Stimulated activated CD4-positive, alpha-beta T cell treated with anti-CD3 and anti-CD28 coated beads, TNF-alpha, amount 100 ng/mL, for 48 hours (primary cell): ENCODE data around the gene CAB39.

Source experiments
- DNase-seq, 3 donors: peaks; one replicate each; pipeline ENCODE4 v3.0.0-alpha.2; 2020; ENCODE audit warnings: low read depth in 3 of 3

Gene CAB39

GRCh38 chr2:230712443-230713330 is at the start of gene CAB39:
TSS of gene CAB39 (plus strand) at chr2:230712842. CDS start at chr2:230760002, 47,160 bp downstream.
- DNase-seq, result peak; percentile 73 to 83 (median 77)

GRCh38 chr2:230664128-230664527 is 48.5 kb upstream of the CAB39 start:
- peak in 1 of 3 donors; percentile 33 for DNase-seq

GRCh38 chr2:230664844-230665243 is 47.8 kb upstream of the CAB39 start:
- no peak for DNase-seq

GRCh38 chr2:230665263-230665691 is 47.4 kb upstream of the CAB39 start:
- peak in 1 of 3 donors; percentile 20 for DNase-seq

GRCh38 chr2:230666446-230666845 is 46.2 kb upstream of the CAB39 start:
- DNase-seq, result no peak

- no peak for DNase-seq
Observed at GRCh38 chr2:230666885-230667712, 45.5 kb upstream of the CAB39 start.

GRCh38 chr2:230668184-230668938 is 44.3 kb upstream of the CAB39 start:
- DNase-seq, result peak in 1 of 3 donors; percentile 31

GRCh38 chr2:230668939-230669303 is 43.7 kb upstream of the CAB39 start:
- no peak for DNase-seq

- DNase-seq, result no peak
Observed at GRCh38 chr2:230669386-230669950, 43.2 kb upstream of the CAB39 start.

- no peak for DNase-seq
Observed at GRCh38 chr2:230671117-230671516, 41.5 kb upstream of the CAB39 start.

- DNase-seq, result no peak
Observed at GRCh38 chr2:230672836-230673235, 39.8 kb upstream of the CAB39 start.

GRCh38 chr2:230674401-230674800 is 38.2 kb upstream of the CAB39 start:
- DNase-seq, result no peak

- no peak for DNase-seq
Observed at GRCh38 chr2:230674966-230675672, 37.5 kb upstream of the CAB39 start.

- no peak for DNase-seq
Observed at GRCh38 chr2:230676546-230676945, 36.1 kb upstream of the CAB39 start.

- no peak for DNase-seq
Observed at GRCh38 chr2:230677201-230677946, 35.3 kb upstream of the CAB39 start.

GRCh38 chr2:230678018-230678417 is 34.6 kb upstream of the CAB39 start:
- DNase-seq, result no peak

- no peak for DNase-seq
Observed at GRCh38 chr2:230678451-230678850, 34.2 kb upstream of the CAB39 start.

GRCh38 chr2:230680463-230681170 is 32.0 kb upstream of the CAB39 start:
- DNase-seq, result no peak

GRCh38 chr2:230681171-230681545 is 31.5 kb upstream of the CAB39 start:
- no peak for DNase-seq

- DNase-seq, result no peak
Observed at GRCh38 chr2:230682546-230682945, 30.1 kb upstream of the CAB39 start.
